ENCODE data around the gene XRN1.

DNA sequence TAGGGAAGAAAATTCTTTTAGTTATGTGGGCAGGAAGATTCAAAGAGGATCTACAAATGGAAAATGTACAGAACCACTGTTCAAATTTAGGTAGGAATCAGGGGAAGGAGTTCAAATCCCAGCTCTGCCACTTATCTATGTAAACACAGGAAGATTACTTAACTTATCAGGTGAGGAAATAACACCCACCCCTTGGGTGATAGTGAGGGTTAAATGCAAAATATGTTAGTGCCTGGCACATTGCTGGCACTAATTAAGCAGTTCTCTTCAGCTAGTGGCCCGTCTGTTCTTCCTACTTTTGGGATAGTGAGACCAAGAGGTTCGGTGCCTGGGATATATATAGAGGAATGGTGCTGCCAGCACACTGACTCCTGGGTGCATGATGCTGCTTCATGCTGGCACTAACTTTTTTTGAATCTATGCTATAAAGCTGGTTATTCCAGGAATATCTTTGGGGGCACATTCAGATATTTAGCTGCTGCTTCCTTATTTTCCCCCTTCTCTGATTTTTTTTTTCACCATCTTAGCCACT is 83.8 kb downstream of the XRN1 start:
- TF ChIP-seq, protein P1, sequence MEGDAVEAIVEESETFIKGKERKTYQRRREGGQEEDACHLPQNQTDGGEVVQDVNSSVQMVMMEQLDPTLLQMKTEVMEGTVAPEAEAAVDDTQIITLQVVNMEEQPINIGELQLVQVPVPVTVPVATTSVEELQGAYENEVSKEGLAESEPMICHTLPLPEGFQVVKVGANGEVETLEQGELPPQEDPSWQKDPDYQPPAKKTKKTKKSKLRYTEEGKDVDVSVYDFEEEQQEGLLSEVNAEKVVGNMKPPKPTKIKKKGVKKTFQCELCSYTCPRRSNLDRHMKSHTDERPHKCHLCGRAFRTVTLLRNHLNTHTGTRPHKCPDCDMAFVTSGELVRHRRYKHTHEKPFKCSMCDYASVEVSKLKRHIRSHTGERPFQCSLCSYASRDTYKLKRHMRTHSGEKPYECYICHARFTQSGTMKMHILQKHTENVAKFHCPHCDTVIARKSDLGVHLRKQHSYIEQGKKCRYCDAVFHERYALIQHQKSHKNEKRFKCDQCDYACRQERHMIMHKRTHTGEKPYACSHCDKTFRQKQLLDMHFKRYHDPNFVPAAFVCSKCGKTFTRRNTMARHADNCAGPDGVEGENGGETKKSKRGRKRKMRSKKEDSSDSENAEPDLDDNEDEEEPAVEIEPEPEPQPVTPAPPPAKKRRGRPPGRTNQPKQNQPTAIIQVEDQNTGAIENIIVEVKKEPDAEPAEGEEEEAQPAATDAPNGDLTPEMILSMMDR (IDR thresholded peaks at IDR 0.05) = no peak
- TF ChIP-seq EZH2 (IDR thresholded peaks at IDR 0.05; ENCODE audit: borderline replicate concordance, insufficient read depth, low read depth, low read length, poor library complexity, severe bottlenecking) = no peak
